ENCODE results near the gene GLI3.

DNA sequence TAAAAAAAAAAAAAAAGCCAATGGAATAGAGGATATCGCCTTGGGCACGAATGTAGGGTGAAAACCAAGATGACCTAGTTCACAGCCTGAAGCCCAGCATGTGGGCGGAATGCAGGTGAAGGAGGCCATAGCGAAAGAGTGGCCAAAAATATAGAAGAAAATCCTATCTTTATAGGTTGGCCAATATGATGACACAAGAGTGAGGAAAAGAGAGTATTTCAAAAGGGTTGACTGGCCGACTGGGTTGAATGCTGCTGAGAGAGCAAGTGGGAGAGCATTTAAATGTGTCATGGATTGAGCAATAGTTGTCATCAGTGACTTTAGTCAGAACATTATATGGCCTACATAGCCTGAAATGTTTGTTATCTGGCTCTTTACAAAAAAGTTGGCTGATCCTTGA lies 17.2 kb upstream of the GLI3 start:
- TF ChIP-seq, protein P1, sequence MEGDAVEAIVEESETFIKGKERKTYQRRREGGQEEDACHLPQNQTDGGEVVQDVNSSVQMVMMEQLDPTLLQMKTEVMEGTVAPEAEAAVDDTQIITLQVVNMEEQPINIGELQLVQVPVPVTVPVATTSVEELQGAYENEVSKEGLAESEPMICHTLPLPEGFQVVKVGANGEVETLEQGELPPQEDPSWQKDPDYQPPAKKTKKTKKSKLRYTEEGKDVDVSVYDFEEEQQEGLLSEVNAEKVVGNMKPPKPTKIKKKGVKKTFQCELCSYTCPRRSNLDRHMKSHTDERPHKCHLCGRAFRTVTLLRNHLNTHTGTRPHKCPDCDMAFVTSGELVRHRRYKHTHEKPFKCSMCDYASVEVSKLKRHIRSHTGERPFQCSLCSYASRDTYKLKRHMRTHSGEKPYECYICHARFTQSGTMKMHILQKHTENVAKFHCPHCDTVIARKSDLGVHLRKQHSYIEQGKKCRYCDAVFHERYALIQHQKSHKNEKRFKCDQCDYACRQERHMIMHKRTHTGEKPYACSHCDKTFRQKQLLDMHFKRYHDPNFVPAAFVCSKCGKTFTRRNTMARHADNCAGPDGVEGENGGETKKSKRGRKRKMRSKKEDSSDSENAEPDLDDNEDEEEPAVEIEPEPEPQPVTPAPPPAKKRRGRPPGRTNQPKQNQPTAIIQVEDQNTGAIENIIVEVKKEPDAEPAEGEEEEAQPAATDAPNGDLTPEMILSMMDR (conservative IDR thresholded peaks at IDR 0.05 in 1 of 2, IDR thresholded peaks at IDR 0.05 in 1 of 2; ENCODE audit: low read depth in 1 of 2, low read length in 2 of 2) = no peak
- TF ChIP-seq EZH2 (IDR thresholded peaks at IDR 0.05; ENCODE audit: low read length, missing control alignments) = no peak

Measured in fibroblast of lung (primary cell).